ENCODE measurements around the gene KCNF1.
A peak's percentile ranks its signal among the peaks of the same experiment; 100 is the strongest.

Gene KCNF1

DNA sequence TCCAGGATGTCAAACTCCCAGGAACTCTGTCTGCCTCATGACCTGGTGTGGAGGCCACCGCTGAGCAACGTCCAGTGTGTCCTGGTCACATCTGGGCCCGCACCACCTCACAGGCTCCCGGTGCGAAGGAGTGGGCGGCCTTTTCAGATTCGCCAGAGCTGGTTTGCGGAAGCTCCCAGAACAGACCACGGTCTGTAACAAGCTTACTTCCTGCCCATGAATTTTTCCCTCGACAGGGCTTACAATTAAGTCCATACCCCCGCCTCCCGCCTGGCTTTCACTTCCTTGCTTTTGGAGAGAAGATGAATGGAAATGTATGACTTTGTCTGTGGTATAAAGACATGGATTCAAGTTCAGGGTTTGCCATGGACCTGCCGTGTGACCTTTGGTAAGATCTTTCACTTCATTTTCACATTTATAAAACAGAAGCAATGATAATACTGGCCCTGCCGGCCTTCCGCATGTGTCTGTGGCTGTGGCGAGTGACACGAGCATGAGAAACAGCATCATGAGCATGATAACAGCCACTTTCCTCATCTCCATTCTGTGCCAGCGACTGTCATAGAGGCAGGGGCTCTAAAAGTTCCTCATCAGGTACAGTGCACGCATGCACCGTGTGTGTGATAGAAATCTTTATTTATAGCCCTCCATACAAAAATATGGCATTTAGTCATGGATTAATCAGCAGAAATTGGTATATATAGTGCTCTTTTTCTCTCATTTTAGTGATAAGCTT, 31.0 kb upstream of the KCNF1 start:
- DNase-seq = no peak

DNA sequence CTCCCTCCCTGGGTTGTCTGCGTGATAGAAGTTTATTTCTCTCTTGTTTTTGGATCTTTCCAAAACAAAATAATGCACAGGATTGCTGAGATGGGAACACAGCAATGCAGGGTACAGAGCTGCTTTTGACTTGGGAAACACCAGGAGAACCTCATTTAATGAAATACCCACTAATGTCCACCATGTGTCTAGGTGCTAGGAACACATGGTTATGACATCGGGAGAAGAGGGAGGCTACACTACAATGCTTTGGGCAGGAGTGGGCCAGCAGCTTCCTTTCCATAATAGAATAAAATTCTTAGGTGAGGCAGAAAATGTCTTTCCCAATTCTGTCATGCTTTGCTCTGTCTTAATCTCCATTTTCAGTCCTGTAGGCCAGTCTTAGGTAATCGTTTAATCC, 29.2 kb upstream of the KCNF1 start:
- DNase-seq = no peak

- DNase-seq = no peak
Measured at GRCh38 chr2:10883066-10883465, 28.7 kb upstream of the KCNF1 start.

DNA sequence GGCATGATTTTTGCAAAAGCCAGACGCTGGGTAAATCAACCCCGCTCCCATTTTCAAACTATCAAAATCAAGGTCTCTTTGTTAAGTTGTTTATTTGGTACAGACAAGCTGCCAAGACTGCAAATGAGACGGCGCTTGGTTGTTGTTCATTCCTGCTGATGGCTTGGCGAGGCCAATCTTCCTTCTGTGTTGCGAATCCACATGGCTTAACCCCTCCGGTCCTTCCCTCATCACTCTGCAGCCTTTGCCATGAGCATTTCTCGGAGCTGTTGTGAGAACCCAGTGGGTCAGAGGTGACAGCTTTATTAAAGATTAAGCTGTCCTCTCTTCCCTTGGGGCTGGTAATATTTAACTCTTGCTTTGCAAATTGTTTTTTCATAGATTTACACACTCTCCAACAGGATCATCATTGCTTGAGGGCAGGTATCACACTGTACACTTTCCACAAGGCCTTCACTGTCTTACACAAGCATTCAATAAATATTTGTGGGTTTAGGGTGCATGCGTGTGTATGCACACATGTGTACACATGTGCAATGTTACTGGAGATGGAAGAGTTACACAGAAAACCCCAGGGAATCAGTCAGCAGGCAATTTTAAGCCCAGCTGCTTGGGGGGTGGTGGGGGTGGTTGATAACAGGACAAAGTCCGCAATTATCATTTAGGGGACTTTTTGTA, 27.8 kb upstream of the KCNF1 start:
- DNase-seq = no peak

GRCh38 chr2:10884574-10884975, 27.2 kb upstream of the KCNF1 start:
- DNase-seq = no peak

DNA sequence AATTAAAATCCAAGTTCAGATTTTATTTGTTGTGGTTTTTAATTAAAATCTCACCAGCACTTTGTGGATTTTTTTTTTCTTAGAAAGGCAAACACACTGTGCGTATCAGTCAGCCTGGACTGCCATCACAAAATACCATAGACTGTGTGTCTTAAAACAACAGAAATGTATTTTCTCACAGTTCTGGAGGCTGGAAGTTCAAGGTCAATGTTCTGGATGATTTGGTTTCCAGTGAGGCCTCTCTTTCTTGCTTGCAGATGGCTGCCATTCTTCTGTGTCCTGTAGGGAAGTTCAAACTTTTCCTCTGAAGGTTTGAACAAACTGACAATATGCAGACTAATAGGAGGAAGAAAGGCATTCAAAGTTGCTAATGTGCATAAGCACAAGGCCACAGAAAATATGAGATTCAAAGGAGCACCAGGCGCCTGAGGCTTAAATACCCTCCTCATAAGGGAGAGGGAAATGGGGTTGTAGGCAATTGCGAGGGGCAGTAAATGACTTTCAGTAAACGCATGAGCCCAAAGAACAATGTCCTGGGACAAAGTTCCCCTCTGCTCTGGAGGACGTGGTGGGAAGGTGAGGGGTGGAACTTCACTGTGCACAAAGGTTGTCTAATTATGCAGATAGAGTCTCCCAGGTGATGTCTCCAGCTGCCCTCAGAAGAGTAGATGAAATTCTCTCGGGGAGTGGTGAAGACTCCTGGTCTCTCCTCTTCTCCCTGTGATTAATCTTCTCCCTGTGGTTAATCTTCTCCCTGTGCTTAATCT, 26.5 kb upstream of the KCNF1 start:
- DNase-seq = no peak

GRCh38 chr2:10887476-10887875, 24.3 kb upstream of the KCNF1 start:
- peak; percentile 96 for DNase-seq

DNA sequence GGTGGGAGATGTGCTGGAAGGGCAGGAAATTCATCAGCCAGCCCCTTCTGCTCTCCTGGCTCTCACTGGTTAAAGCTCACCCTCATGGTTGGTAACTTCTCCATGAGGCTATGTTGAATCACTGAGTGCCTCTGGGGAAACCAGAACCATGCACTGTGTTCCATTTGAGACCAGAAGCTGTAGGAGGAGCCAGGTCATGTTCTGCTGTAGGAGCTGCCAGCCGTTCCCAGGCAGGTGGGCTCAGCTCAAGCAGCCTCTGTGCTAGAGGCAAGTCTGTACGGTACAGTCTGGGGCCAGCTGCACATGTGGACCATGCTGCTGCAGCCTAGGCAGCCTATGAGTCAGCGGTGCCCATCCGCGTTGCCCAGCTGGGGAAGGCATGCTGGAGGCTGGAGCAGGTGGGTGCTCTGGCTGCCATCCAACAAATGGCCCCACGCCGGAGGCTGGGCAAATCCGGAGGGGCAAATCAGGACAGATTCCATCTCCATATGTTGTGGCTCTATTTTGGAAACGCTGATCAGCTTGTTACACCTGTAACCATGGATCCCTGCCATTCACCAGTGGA, 22.0 kb upstream of the KCNF1 start:
- peak; percentile 99 for DNase-seq

DNA sequence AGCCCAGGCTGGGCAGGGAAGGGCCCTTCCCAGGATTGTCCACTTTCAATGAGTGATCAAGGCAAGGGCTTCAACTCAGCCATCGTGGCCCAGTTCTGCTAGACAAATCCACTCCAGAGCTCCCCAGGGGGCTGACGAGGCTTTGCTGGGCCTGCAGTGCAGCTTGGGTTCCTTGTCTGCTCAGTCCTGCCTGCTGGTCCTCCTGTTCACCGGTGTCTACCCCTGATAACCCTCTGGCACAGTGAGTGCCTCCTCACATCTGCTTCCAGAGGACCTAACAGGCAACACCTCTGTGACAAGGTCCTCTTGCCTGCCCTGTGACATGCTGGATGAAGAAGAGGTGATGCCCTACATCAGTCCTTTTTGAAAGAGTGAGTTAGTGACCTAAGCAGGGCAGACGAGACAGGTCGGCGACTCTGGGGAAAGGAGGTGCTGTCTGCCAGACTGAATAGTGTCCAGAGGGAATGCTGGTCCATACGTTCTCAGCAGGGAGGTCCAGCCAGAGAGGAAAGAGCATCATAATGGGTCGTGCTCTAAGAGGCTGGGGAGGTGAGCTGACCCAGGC, 20.9 kb upstream of the KCNF1 start:
- no peak for DNase-seq

DNA sequence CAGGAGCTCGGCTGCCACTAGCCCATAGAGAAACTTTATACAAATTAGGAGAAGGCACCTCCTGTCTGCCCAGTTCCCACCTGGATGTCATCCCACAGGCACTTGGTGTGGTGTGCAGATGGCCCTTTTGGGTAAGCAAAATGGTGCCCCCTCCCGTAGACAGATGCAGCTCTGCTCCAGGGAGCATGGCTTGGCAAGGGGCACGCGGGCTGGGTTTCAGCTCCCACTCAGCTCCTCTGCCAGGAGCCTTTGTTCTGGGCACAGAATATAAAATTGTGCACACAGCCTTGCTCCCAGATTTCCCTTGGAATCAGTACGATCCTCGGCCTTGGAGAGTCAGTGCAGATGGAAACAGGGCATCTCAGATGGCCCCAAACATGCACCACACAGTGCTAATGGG, 20.3 kb upstream of the KCNF1 start:
- DNase-seq = peak; percentile 61

DNA sequence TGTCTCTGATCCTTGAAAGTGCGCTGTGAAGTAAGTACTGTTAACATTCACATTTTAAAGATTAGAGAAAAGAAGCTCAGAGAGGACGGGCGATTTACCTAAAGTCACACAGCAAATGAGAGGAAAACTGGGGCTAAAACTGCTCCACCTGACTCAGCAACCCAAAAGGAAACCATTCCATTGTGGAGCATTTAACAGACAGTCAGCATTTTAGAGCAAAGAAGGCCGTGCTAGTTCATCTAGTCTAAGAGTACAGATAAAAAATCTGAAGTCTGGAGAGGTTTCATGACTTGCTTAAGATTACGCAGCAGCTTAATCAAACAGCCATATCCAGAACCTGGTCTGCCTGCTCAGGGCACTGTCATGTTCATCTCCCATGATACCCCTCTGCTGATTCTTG, 19.9 kb upstream of the KCNF1 start:
- DNase-seq = no peak

- DNase-seq = no peak
Measured at GRCh38 chr2:10892316-10892715, 19.4 kb upstream of the KCNF1 start.

- DNase-seq = no peak
Measured at GRCh38 chr2:10892796-10893350, 18.9 kb upstream of the KCNF1 start.

GRCh38 chr2:10894264-10894935, 17.3 kb upstream of the KCNF1 start:
- no peak for DNase-seq

- DNase-seq = no peak
Measured at GRCh38 chr2:10895231-10895630, 16.5 kb upstream of the KCNF1 start.

GRCh38 chr2:10897956-10898355, 13.8 kb upstream of the KCNF1 start:
- DNase-seq = no peak

- DNase-seq = peak; percentile 39
Measured at GRCh38 chr2:10900216-10901109, 11.3 kb upstream of the KCNF1 start.

DNA sequence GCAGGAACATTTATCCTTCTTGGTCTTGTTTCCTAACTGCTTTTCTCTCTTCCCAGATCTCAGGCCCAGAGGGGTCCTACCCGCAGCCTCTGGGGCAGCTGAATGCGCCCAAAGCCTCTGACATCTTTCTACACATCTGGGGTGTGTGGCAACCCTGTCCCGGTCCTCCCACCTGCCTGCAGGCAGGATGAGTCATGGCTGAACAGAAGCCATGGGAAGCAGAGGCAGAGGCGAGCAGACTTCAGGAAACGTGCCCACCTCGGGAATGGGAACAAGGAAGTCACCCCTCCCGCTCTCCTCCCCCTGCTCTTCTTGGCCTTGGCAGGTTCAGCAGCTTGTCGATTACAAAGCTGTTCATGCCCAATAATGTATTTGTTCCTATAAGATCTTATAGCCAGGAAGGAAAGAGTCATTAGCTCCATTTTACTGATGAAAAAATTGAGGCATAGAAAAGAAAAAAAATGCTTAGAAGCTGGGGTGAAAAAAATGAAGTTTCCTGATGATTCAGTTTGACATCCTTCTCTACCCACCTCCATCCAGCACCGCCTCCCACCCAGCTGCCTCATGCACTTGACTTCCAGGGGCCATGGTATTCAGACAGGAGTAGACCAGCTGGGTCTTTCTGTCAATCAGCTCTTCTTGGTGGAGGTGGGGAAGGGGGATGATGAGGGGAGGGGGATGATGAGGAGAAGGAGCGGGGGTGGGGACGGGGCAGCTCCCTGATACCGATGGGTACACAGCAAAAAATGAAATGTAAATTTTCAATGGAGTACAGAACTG, 10.4 kb upstream of the KCNF1 start:
- DNase-seq = no peak

GRCh38 chr2:10903861-10904210, 7.9 kb upstream of the KCNF1 start:
- DNase-seq = no peak

GRCh38 chr2:10904455-10904854, 7.3 kb upstream of the KCNF1 start:
- DNase-seq = no peak

All from NCI-H1694 (cell line).